Kidney epithelial cell (primary cell): Measurements from ENCODE around the gene ABCC4. TPM values are rescaled to one million over a fixed set of nuclear protein-coding genes. Genes with fewer than 3 reads are reported as not detected.
"Not testable (repeated sequence)": the region's sequence is repeated elsewhere in the genome, so short reads cannot be mapped to it uniquely, and the experiment has no call there.

Experiments
- DNase-seq: peaks from one replicate; pipeline ENCODE4 v3.0.0-alpha.2; 2010; ENCODE audit warnings: low read depth
- H3K27me3 ChIP-seq: 2 replicates; pipeline ENCODE4 v1.6.0; 2011; ENCODE audit warnings: low read length; ENCODE audit not compliant: control insufficient read depth, insufficient read depth
- H3K36me3 ChIP-seq: 2 replicates; pipeline ENCODE4 v1.5.1; 2011; ENCODE audit warnings: low read length; ENCODE audit not compliant: control insufficient read depth, insufficient read depth
- H3K4me3 ChIP-seq: 2 replicates; pipeline ENCODE4 v1.5.1; 2011; ENCODE audit warnings: low read depth, mild to moderate bottlenecking, control low read depth, low read length
- CTCF ChIP-seq: IDR thresholded peaks from 2 replicates; pipeline ENCODE4 v1.5.1; 2011; ENCODE audit warnings: mild to moderate bottlenecking, moderate library complexity, low read length, control low read depth, inconsistent platforms; ENCODE audit not compliant: insufficient read depth, poor library complexity, severe bottlenecking
- total RNA-seq: library from RNA; depleted of rRNA; stranded (reverse); fragments of >200 nt; gene quantifications from 2 replicates; pipeline ENCODE4 v1.2.3, GENCODE V29; 2015

ABCC4 gene
- total RNA-seq, 1 donor from 2014 or later = 17.3 TPM

GRCh38 chr13:95182570-95183265, 118.5 kb downstream of the ABCC4 start:
- H3K4me3 ChIP-seq = no peak overlapping the region
- TF ChIP-seq CTCF = no peak
- no peaks in the 10 kb centered on the region for H3K27me3 ChIP-seq
- no peaks in the 10 kb centered on the region for H3K36me3 ChIP-seq
- no peak for DNase-seq

- DNase-seq = no peak
- no peak for TF ChIP-seq CTCF
- Histone ChIP-seq H3K36me3 (no peaks in the 10 kb centered on the region), H3K27me3 (no peaks in the 10 kb centered on the region), H3K4me3 (no peak overlapping the region)
Observed at GRCh38 chr13:95181586-95181985, 119.7 kb downstream of the ABCC4 start.

GRCh38 chr13:95180513-95181245, 120.6 kb downstream of the ABCC4 start:
- Histone ChIP-seq H3K27me3 (no peaks in the 10 kb centered on the region), H3K4me3 (no peak overlapping the region), H3K36me3 (no peaks in the 10 kb centered on the region)
- no peak for DNase-seq
- TF ChIP-seq CTCF = no peak

- Histone ChIP-seq H3K4me3 (no peak overlapping the region), H3K27me3 (no peaks in the 10 kb centered on the region), H3K36me3 (no peaks in the 10 kb centered on the region)
- no peak for TF ChIP-seq CTCF
- no peak for DNase-seq
Observed at GRCh38 chr13:95176611-95177259, 124.5 kb downstream of the ABCC4 start.

GRCh38 chr13:95174517-95174916, 126.7 kb downstream of the ABCC4 start:
- Histone ChIP-seq H3K36me3 (no peaks in the 10 kb centered on the region), H3K4me3 (no peak overlapping the region), H3K27me3 (no peaks in the 10 kb centered on the region)
- DNase-seq = no peak
- TF ChIP-seq CTCF = no peak

- DNase-seq = no peak
- H3K36me3 ChIP-seq = no peaks in the 10 kb centered on the region
- no peak overlapping the region for H3K4me3 ChIP-seq
- TF ChIP-seq CTCF = no peak
- no peaks in the 10 kb centered on the region for H3K27me3 ChIP-seq
Observed at GRCh38 chr13:95168191-95168590, 133.1 kb downstream of the ABCC4 start.

- not testable (repeated sequence) for H3K4me3 ChIP-seq, DNase-seq, H3K27me3 ChIP-seq, H3K36me3 ChIP-seq
Observed at GRCh38 chr13:95167003-95167402, 134.2 kb downstream of the ABCC4 start.
